GM12878 (cell line): Measurements from ENCODE around the gene NLGN1.

ENCODE experiments used
- FOXM1 ChIP-seq: IDR thresholded peaks from 2 replicates; pipeline ENCODE4 v1.6.1; 2012; ENCODE audit warnings: low read depth, mild to moderate bottlenecking, inconsistent platforms, low read length, moderate library complexity
- GABPA ChIP-seq: IDR thresholded peaks from 2 replicates; pipeline ENCODE4 v1.6.1; 2014; ENCODE audit warnings: antibody characterized with exemption, low read depth, mild to moderate bottlenecking, inconsistent platforms
- HDAC2 ChIP-seq: fragments of 200-600 bp; sonication (generic); IDR thresholded peaks from 2 replicates; pipeline ENCODE4 v1.6.1; 2017
- POLR2AphosphoS5 ChIP-seq: IDR thresholded peaks from 2 replicates; pipeline ENCODE4 v1.6.1; 2011; ENCODE audit warnings: mild to moderate bottlenecking, low read length, inconsistent platforms
- TAF1 ChIP-seq: IDR thresholded peaks from 2 replicates; pipeline ENCODE4 v1.6.1; 2011; ENCODE audit warnings: mild to moderate bottlenecking, low read depth, low read length, borderline replicate concordance

- TF ChIP-seq GABPA (no peak), TAF1 (no peak), FOXM1 (no peak), POLR2AphosphoS5 (no peak), HDAC2 (no peak)
Observed at GRCh38 chr3:173589116-173589515, 191.6 kb downstream of the NLGN1 start.
